WTC11 (cell line): Measurements from ENCODE around the gene C19orf73. TPM values are rescaled to one million over a fixed set of nuclear protein-coding genes. Genes with fewer than 3 reads are reported as not detected.

Experiments
- ATAC-seq: fragments of 200-7000 bp; cut with Tn5 transposase; 2 replicates; pipeline ENCODE4 v1.10.0; 2021; ENCODE audit warnings: mild to moderate bottlenecking, moderate library complexity
- CTCF ChIA-PET: fragments of 300-600 bp; sonication (Branson Sonifier 250); formaldehyde crosslinking; loops from one replicate; lab custom pipeline; 2021; ENCODE audit warnings: antibody characterized with exemption; lab: Charles Lee
- POLR2A ChIA-PET: fragments of 350-600 bp; sonication (Branson Sonifier 250); formaldehyde crosslinking; loops from one replicate; lab custom pipeline; 2021; ENCODE audit warnings: antibody characterized with exemption; lab: Charles Lee
- DNase-seq: peaks from one replicate; pipeline ENCODE4 v3.0.0; 2021; ENCODE audit warnings: low spot score
- H3K27ac Mint-ChIP-seq: 2 replicates; pipeline ENCODE4 v1.8.0; 2021; ENCODE audit warnings: mixed read lengths
- H3K27me3 Mint-ChIP-seq: 2 replicates; pipeline ENCODE4 v1.8.0; 2021; ENCODE audit warnings: low read depth, mild to moderate bottlenecking, moderate library complexity, mixed read lengths
- H3K36me3 Mint-ChIP-seq: 2 replicates; pipeline ENCODE4 v1.8.0; 2021; ENCODE audit warnings: mixed read lengths
- H3K4me1 Mint-ChIP-seq: 2 replicates; pipeline ENCODE4 v1.8.0; 2022; ENCODE audit warnings: mixed read lengths
- H3K4me3 Mint-ChIP-seq: 2 replicates; pipeline ENCODE4 v1.8.0; 2021; ENCODE audit warnings: mild to moderate bottlenecking, moderate library complexity, mixed read lengths
- H3K9me3 Mint-ChIP-seq: 2 replicates; pipeline ENCODE4 v1.8.0; 2021; ENCODE audit warnings: mixed read lengths
- ATF6 ChIP-seq: sonication (generic); formaldehyde crosslinking; IDR thresholded peaks from 2 replicates; pipeline ENCODE4 v1.8.1; 2023; ENCODE audit warnings: mild to moderate bottlenecking, missing genetic modification reagents
- E2F1 ChIP-seq: sonication (generic); formaldehyde crosslinking; IDR thresholded peaks from 2 replicates; pipeline ENCODE4 v1.8.0; 2022; ENCODE audit warnings: mild to moderate bottlenecking, missing genetic modification reagents
- EMX1 ChIP-seq: fragments of 250-450 bp; sonication (Bioruptor Pico); IDR thresholded peaks from 2 replicates; pipeline ENCODE4 v1.8.0; 2021; ENCODE audit warnings: mild to moderate bottlenecking
- ETV6 ChIP-seq: sonication (generic); formaldehyde crosslinking; IDR thresholded peaks from 2 replicates; pipeline ENCODE4 v1.8.1; 2022; ENCODE audit warnings: mild to moderate bottlenecking, missing genetic modification reagents
- FOXP4 ChIP-seq: sonication (generic); formaldehyde crosslinking; IDR thresholded peaks from 2 replicates; pipeline ENCODE4 v1.8.0; 2022; ENCODE audit warnings: mild to moderate bottlenecking, missing genetic modification reagents
- GRHL2 ChIP-seq: fragments of 250-450 bp; sonication (Bioruptor Pico); IDR thresholded peaks from 2 replicates; pipeline ENCODE4 v1.8.0; 2022; ENCODE audit warnings: mild to moderate bottlenecking, moderate library complexity; ENCODE audit not compliant: insufficient replicate concordance, severe bottlenecking
- NR1H2 ChIP-seq: sonication (generic); formaldehyde crosslinking; IDR thresholded peaks from 2 replicates; pipeline ENCODE4 v1.9.0; 2021; ENCODE audit warnings: mild to moderate bottlenecking, moderate library complexity, missing genetic modification reagents
- OVOL2 ChIP-seq: fragments of 250-450 bp; sonication (Bioruptor Pico); IDR thresholded peaks from 2 replicates; pipeline ENCODE4 v1.9.0; 2021; ENCODE audit warnings: mild to moderate bottlenecking, borderline replicate concordance
- PRDM15 ChIP-seq: sonication (generic); formaldehyde crosslinking; IDR thresholded peaks from 2 replicates; pipeline ENCODE4 v1.8.0; 2022; ENCODE audit warnings: missing genetic modification reagents
- PRRX2 ChIP-seq: fragments of 250-450 bp; sonication (Bioruptor Pico); IDR thresholded peaks from 2 replicates; pipeline ENCODE4 v1.8.0; 2021; ENCODE audit warnings: mild to moderate bottlenecking
- RORB ChIP-seq: fragments of 250-450 bp; sonication (Bioruptor Pico); IDR thresholded peaks from 2 replicates; pipeline ENCODE4 v1.9.0; 2021; ENCODE audit warnings: mild to moderate bottlenecking
- STAT6 ChIP-seq: sonication (generic); formaldehyde crosslinking; conservative IDR thresholded peaks from 2 replicates; pipeline ENCODE4 v1.8.1; 2023; ENCODE audit warnings: mild to moderate bottlenecking, low read depth, missing genetic modification reagents, moderate library complexity
- ZNF138 ChIP-seq: sonication (generic); formaldehyde crosslinking; conservative IDR thresholded peaks from 2 replicates; pipeline ENCODE4 v1.8.1; 2022; ENCODE audit warnings: mild to moderate bottlenecking, moderate library complexity, missing genetic modification reagents
- ZNF512 ChIP-seq: sonication (generic); formaldehyde crosslinking; IDR thresholded peaks from 2 replicates; pipeline ENCODE4 v1.8.1; 2022; ENCODE audit warnings: missing genetic modification reagents, borderline replicate concordance
- total RNA-seq: library from RNA; stranded (reverse); gene quantifications from 3 replicates; pipeline ENCODE4 v1.2.3, GENCODE V29; 2021

The C19orf73 gene
- total RNA-seq, 1 experiment from 2014 or later, result 3.2 TPM

GRCh38 chr19:49136771-49137171 lies 17.8 kb upstream of the C19orf73 start (continued):
- no peak for TF ChIP-seq E2F1 (CRISPR knock-in tag)
- no peak for TF ChIP-seq PRRX2 (CRISPR knock-in tag)
- no peak for TF ChIP-seq GRHL2 (CRISPR knock-in tag)
- TF ChIP-seq FOXP4, result no peak

GRCh38 chr19:49135686-49136085 lies 16.7 kb upstream of the C19orf73 start:
- peaks cover 46% of the 10 kb centered on the region for H3K27me3 Mint-ChIP-seq
- H3K27ac Mint-ChIP-seq, result no peak overlapping the region
- no peak overlapping the region for H3K4me3 Mint-ChIP-seq
- ChIA-PET CTCF (interaction anchor here (0.6 to 9.7 kb wide), 10 partner anchors 8 to 298 kb away, joined by 3 to 118 read pairs (median 3); partner anchors contain the start of gene LIN7B), POLR2A (interaction anchor here (0.5 to 1.3 kb wide), 2 partner anchors 14 to 204 kb away, joined by 3 to 8 read pairs; no protein-coding TSS in a partner anchor)
- H3K9me3 Mint-ChIP-seq, result no peaks in the 10 kb centered on the region
- TF ChIP-seq ATF6 (no peak), PRDM15 (CRISPR knock-in tag) (no peak), STAT6 (CRISPR knock-in tag) (no peak), ZNF138 (no peak)
- DNase-seq (no peak), ATAC-seq (no peak)
- H3K36me3 Mint-ChIP-seq, result peaks cover 30% of the 10 kb centered on the region
- H3K4me1 Mint-ChIP-seq, result peaks cover 27% of the 10 kb centered on the region

- Mint-ChIP-seq H3K27ac (peak overlapping the region; percentile 79; the same call in 1 of the 2 replicates), H3K27me3 (peaks cover 51% of the 10 kb centered on the region), H3K4me1 (peaks cover 33% of the 10 kb centered on the region), H3K9me3 (no peaks in the 10 kb centered on the region), H3K36me3 (peaks cover 30% of the 10 kb centered on the region), H3K4me3 (peak overlapping the region; percentile 70)
- ATAC-seq (peak; percentile 80), DNase-seq (peak; percentile 90)
- POLR2A ChIA-PET, result interaction anchor here (1.1 to 1.9 kb wide), 3 partner anchors 9 to 14 kb away, joined by 3 to 4 read pairs (median 3); no protein-coding TSS in a partner anchor
- CTCF ChIA-PET, result interaction anchor here (1.0 to 9.7 kb wide), 8 partner anchors 12 to 141 kb away, joined by 5 to 118 read pairs (median 9); partner anchors contain the start of genes GYS1, LIN7B and RUVBL2
- TF ChIP-seq NR1H2 (CRISPR knock-in tag) (no peak), RORB (CRISPR knock-in tag) (no peak), ETV6 (CRISPR knock-in tag) (no peak), ZNF138 (no peak), EMX1 (no peak), OVOL2 (no peak), ZNF512 (CRISPR knock-in tag) (no peak)
Measured at GRCh38 chr19:49133621-49134454, 14.9 kb upstream of the C19orf73 start.
